Erythroblast (primary cell): Measurements from ENCODE around the gene CDH13.

Experiments used
- GATA1 ChIP-seq: IDR thresholded peaks from 2 replicates; pipeline ENCODE4 v1.6.1; 2011; ENCODE audit warnings: low read depth, mild to moderate bottlenecking, control low read depth, low read length, moderate library complexity
- POLR2A ChIP-seq: IDR thresholded peaks from 2 replicates; pipeline ENCODE4 v1.6.1; 2011; ENCODE audit warnings: mild to moderate bottlenecking, low read length

DNA sequence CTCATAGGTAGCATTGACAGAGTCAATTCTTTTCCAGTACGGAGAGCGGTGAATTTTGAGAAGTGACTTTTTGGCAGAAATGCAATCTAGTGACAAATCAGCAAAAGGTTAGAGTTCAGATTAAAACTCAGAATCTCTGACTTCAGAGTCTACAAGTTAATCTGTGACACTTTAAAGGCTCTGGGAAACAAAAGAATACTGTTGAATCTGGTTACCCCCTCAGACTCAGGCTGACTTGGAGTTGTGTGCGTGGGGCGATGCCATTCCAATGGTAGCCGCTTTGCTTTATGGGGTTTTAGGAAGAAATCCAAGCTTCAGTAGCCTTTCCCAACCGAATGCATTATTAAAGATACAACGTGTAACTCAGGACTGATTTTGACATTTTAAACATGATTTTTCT, 118.2 kb downstream of the CDH13 start:
- TF ChIP-seq POLR2A (no peak), GATA1 (no peak)
